Measurements from ENCODE around the gene DPP6.

DPP6 gene

GRCh38 chr7:154699417-154699816, 647.2 kb downstream of the DPP6 start:
- peaks cover 4% of the 10 kb centered on the region; the same call in 1 of the 2 replicates for H3K9me3 ChIP-seq (ENCODE audit: insufficient read depth, low read depth, low read length)
- H2AFZ ChIP-seq (ENCODE audit: low read length): no peak overlapping the region
- H3K4me1 ChIP-seq (ENCODE audit: insufficient read depth, low read length, poor library complexity, severe bottlenecking): no peaks in the 10 kb centered on the region
- no peaks in the 10 kb centered on the region for H3K79me2 ChIP-seq (ENCODE audit: insufficient read depth, low read length)
- no peak overlapping the region for H3K4me2 ChIP-seq (ENCODE audit: low read depth, low read length, poor library complexity, severe bottlenecking)
- no peaks in the 10 kb centered on the region for H3K36me3 ChIP-seq (ENCODE audit: insufficient read depth, low read length)
- no peaks in the 10 kb centered on the region for H3K27me3 ChIP-seq (ENCODE audit: insufficient read depth, low read length, poor library complexity, severe bottlenecking)
- H3K9ac ChIP-seq (ENCODE audit: low read depth, low read length, poor library complexity, severe bottlenecking): no peak overlapping the region
- H4K20me1 ChIP-seq (ENCODE audit: insufficient read depth, low read length, poor library complexity, severe bottlenecking): no peaks in the 10 kb centered on the region
- TF ChIP-seq EZH2phosphoT487 (IDR thresholded peaks at IDR 0.05; ENCODE audit: borderline replicate concordance) (no peak), CTCF (conservative IDR thresholded peaks at IDR 0.05; ENCODE audit: low read length) (no peak)
- H3F3A ChIP-seq (ENCODE audit: low read depth): no peaks in the 10 kb centered on the region
- no peak overlapping the region for H3K4me3 ChIP-seq (ENCODE audit: low read length, poor library complexity, severe bottlenecking)
- H3K9me2 ChIP-seq (replicated peaks; ENCODE audit: low read depth, low read length): no peaks in the 10 kb centered on the region

- no peak overlapping the region for H3K4me2 ChIP-seq (ENCODE audit: low read depth, low read length, poor library complexity, severe bottlenecking)
- no peak overlapping the region for H2AFZ ChIP-seq (ENCODE audit: low read length)
- TF ChIP-seq EZH2phosphoT487 (IDR thresholded peaks at IDR 0.05; ENCODE audit: borderline replicate concordance) (no peak), CTCF (conservative IDR thresholded peaks at IDR 0.05; ENCODE audit: low read length) (no peak)
- peaks cover 5% of the 10 kb centered on the region; the same call in 1 of the 2 replicates for H3K9me3 ChIP-seq (ENCODE audit: insufficient read depth, low read depth, low read length)
- no peaks in the 10 kb centered on the region for H3K27me3 ChIP-seq (ENCODE audit: insufficient read depth, low read length, poor library complexity, severe bottlenecking)
- H3K36me3 ChIP-seq (ENCODE audit: insufficient read depth, low read length): no peaks in the 10 kb centered on the region
- H3K4me3 ChIP-seq (ENCODE audit: low read length, poor library complexity, severe bottlenecking): no peak overlapping the region
- no peak overlapping the region for H3K9ac ChIP-seq (ENCODE audit: low read depth, low read length, poor library complexity, severe bottlenecking)
- no peaks in the 10 kb centered on the region for H3F3A ChIP-seq (ENCODE audit: low read depth)
- no peaks in the 10 kb centered on the region for H3K4me1 ChIP-seq (ENCODE audit: insufficient read depth, low read length, poor library complexity, severe bottlenecking)
- no peaks in the 10 kb centered on the region for H3K9me2 ChIP-seq (replicated peaks; ENCODE audit: low read depth, low read length)
- H3K79me2 ChIP-seq (ENCODE audit: insufficient read depth, low read length): no peaks in the 10 kb centered on the region
- no peaks in the 10 kb centered on the region for H4K20me1 ChIP-seq (ENCODE audit: insufficient read depth, low read length, poor library complexity, severe bottlenecking)
These were observed 657.8 kb downstream of the DPP6 start for GRCh38 chr7:154709840-154710520.

GRCh38 chr7:154720016-154720415, 667.8 kb downstream of the DPP6 start:
- H3K4me1 ChIP-seq (ENCODE audit: insufficient read depth, low read length, poor library complexity, severe bottlenecking): no peaks in the 10 kb centered on the region
- H3F3A ChIP-seq (ENCODE audit: low read depth): no peaks in the 10 kb centered on the region
- H4K20me1 ChIP-seq (ENCODE audit: insufficient read depth, low read length, poor library complexity, severe bottlenecking): no peaks in the 10 kb centered on the region
- TF ChIP-seq CTCF (conservative IDR thresholded peaks at IDR 0.05; ENCODE audit: low read length) (no peak), EZH2phosphoT487 (IDR thresholded peaks at IDR 0.05; ENCODE audit: borderline replicate concordance) (no peak)
- no peaks in the 10 kb centered on the region for H3K79me2 ChIP-seq (ENCODE audit: insufficient read depth, low read length)
- H2AFZ ChIP-seq (ENCODE audit: low read length): no peak overlapping the region
- H3K9ac ChIP-seq (ENCODE audit: low read depth, low read length, poor library complexity, severe bottlenecking): no peak overlapping the region
- H3K4me3 ChIP-seq (ENCODE audit: low read length, poor library complexity, severe bottlenecking): no peak overlapping the region
- no peak overlapping the region for H3K4me2 ChIP-seq (ENCODE audit: low read depth, low read length, poor library complexity, severe bottlenecking)
- peaks cover 5% of the 10 kb centered on the region; the same call in 1 of the 2 replicates for H3K9me3 ChIP-seq (ENCODE audit: insufficient read depth, low read depth, low read length)
- no peaks in the 10 kb centered on the region for H3K9me2 ChIP-seq (replicated peaks; ENCODE audit: low read depth, low read length)
- no peaks in the 10 kb centered on the region for H3K27me3 ChIP-seq (ENCODE audit: insufficient read depth, low read length, poor library complexity, severe bottlenecking)
- no peaks in the 10 kb centered on the region for H3K36me3 ChIP-seq (ENCODE audit: insufficient read depth, low read length)

Data from Loucy (cell line).